IMR-90 (cell line): ENCODE data around the gene FBXW8. TPM values are rescaled to one million over a fixed set of nuclear protein-coding genes. Genes with fewer than 3 reads are reported as not detected.

Source experiments
- ATAC-seq: fragments of 200-7000 bp; cut with Tn5 transposase; 2 replicates; pipeline ENCODE4 v1.9.1; 2020; ENCODE audit warnings: low read depth, mild to moderate bottlenecking, moderate library complexity
- BruUV-seq: library from RNA; stranded (reverse); fragments of 400-500 nt; replicated peaks from 2 replicates; lab custom pipeline; 2021; lab: Mats Ljungman, UMichigan
- CTCF ChIA-PET: fragments of 300-600 bp; formaldehyde crosslinking; extraction: SDS; loops from one replicate; lab custom pipeline; 2021; ENCODE audit warnings: antibody characterized with exemption; lab: Yijun Ruan, JAX
- POLR2A ChIA-PET: fragments of 300-600 bp; sonication (Branson Sonifier 250); formaldehyde crosslinking; loops from one replicate; lab custom pipeline; 2022; ENCODE audit warnings: antibody characterized with exemption; ENCODE audit not compliant: unreplicated experiment; lab: Charles Lee
- DNase-seq: peaks from one replicate; pipeline ENCODE4 v3.0.0; 2013
- H2AFZ ChIP-seq: replicated peaks from 2 replicates; pipeline ENCODE3; 2013; ENCODE audit warnings: low read length, mild to moderate bottlenecking; ENCODE audit not compliant: poor library complexity
- H2AK5ac ChIP-seq: 2 replicates; pipeline ENCODE4 v1.6.1; 2013; ENCODE audit warnings: low read depth, low read length, inconsistent platforms
- H2AK9ac ChIP-seq: replicated peaks from 2 replicates; pipeline ENCODE3; 2013; ENCODE audit warnings: mild to moderate bottlenecking, low read depth, low read length, moderate library complexity; ENCODE audit not compliant: poor library complexity
- H2BK120ac ChIP-seq: 2 replicates; pipeline ENCODE4 v1.6.1; 2013; ENCODE audit warnings: low read depth, low read length, inconsistent platforms
- H2BK15ac ChIP-seq: 3 replicates; pipeline ENCODE4 v1.6.1; 2013; ENCODE audit warnings: low read depth, low read length, inconsistent platforms
- H2BK20ac ChIP-seq: 2 replicates; pipeline ENCODE4 v1.6.1; 2013; ENCODE audit warnings: low read depth, mild to moderate bottlenecking, inconsistent platforms, low read length, moderate library complexity
- H2BK5ac ChIP-seq: 2 replicates; pipeline ENCODE4 v1.6.1; 2013; ENCODE audit warnings: mild to moderate bottlenecking, low read depth, low read length, inconsistent platforms; ENCODE audit not compliant: poor library complexity, severe bottlenecking
- H3K14ac ChIP-seq: replicated peaks from 2 replicates; pipeline ENCODE4 v1.6.1; 2013; ENCODE audit warnings: low read depth, low read length, inconsistent platforms
- H3K18ac ChIP-seq: 2 replicates; pipeline ENCODE4 v1.6.1; 2013; ENCODE audit warnings: low read depth, low read length, control low read depth
- H3K23ac ChIP-seq: 2 replicates; pipeline ENCODE4 v1.6.1; 2013; ENCODE audit warnings: low read depth, low read length, inconsistent platforms
- H3K27ac ChIP-seq: 2 replicates; pipeline ENCODE4 v1.5.1; 2013; ENCODE audit warnings: mild to moderate bottlenecking, control low read depth, low read length; ENCODE audit not compliant: insufficient read depth
- H3K27me3 ChIP-seq: 2 replicates; pipeline ENCODE4 v1.6.1; 2013; ENCODE audit warnings: low read length; ENCODE audit not compliant: control insufficient read depth, insufficient read depth
- H3K36me3 ChIP-seq: 2 replicates; pipeline ENCODE4 v1.6.1; 2013; ENCODE audit warnings: low read length, mixed read lengths; ENCODE audit not compliant: control insufficient read depth, insufficient read depth
- H3K4ac ChIP-seq: 2 replicates; pipeline ENCODE4 v1.6.1; 2013; ENCODE audit warnings: low read depth, low read length, inconsistent platforms
- H3K4me1 ChIP-seq: 2 replicates; pipeline ENCODE4 v1.6.1; 2013; ENCODE audit warnings: low read length, mixed read lengths; ENCODE audit not compliant: control insufficient read depth, insufficient read depth
- H3K4me2 ChIP-seq: 2 replicates; pipeline ENCODE4 v1.6.1; 2013; ENCODE audit warnings: low read depth, mild to moderate bottlenecking, control low read depth, low read length, moderate library complexity
- H3K4me3 ChIP-seq: 2 replicates; pipeline ENCODE4 v1.5.1; 2013; ENCODE audit warnings: low read depth, mild to moderate bottlenecking, control low read depth, low read length, moderate library complexity; ENCODE audit not compliant: insufficient read depth
- H3K56ac ChIP-seq: 2 replicates; pipeline ENCODE4 v1.6.1; 2013; ENCODE audit warnings: low read length, inconsistent platforms; ENCODE audit not compliant: insufficient read depth; ENCODE audit errors: extremely low read depth
- H3K79me1 ChIP-seq, 2 experiments: 2 replicates each; pipeline ENCODE4 v1.6.1; 2013; ENCODE audit warnings: low read length in 2 of 2, inconsistent platforms in 1 of 2, low read depth in 1 of 2
- H3K9ac ChIP-seq: 2 replicates; pipeline ENCODE4 v1.6.1; 2013; ENCODE audit warnings: low read depth, low read length, control low read depth
- H3K9me1 ChIP-seq: 2 replicates; pipeline ENCODE4 v1.6.1; 2013; ENCODE audit warnings: low read length, inconsistent platforms; ENCODE audit not compliant: insufficient read depth
- H3K9me3 ChIP-seq: 2 replicates; pipeline ENCODE4 v1.6.1; 2013; ENCODE audit warnings: low read length; ENCODE audit not compliant: control insufficient read depth, insufficient read depth
- H4K20me1 ChIP-seq: 2 replicates; pipeline ENCODE4 v1.6.1; 2013; ENCODE audit warnings: low read length, inconsistent platforms; ENCODE audit not compliant: insufficient read depth
- H4K5ac ChIP-seq: 2 replicates; pipeline ENCODE4 v1.6.1; 2013; ENCODE audit warnings: mild to moderate bottlenecking, low read depth, low read length, control low read depth
- H4K8ac ChIP-seq, 2 experiments: 2 replicates each; pipeline ENCODE4 v1.6.1; 2013; ENCODE audit warnings: low read depth in 2 of 2, low read length in 2 of 2, control low read depth in 1 of 2, inconsistent platforms in 1 of 2
- H4K91ac ChIP-seq: 2 replicates; pipeline ENCODE4 v1.6.1; 2013; ENCODE audit warnings: low read depth, low read length, inconsistent platforms; ENCODE audit not compliant: insufficient read depth
- BHLHE40 ChIP-seq: fragments of 150-350 bp; IDR thresholded peaks from 2 replicates; pipeline ENCODE4 v1.6.1; 2016; ENCODE audit warnings: mild to moderate bottlenecking, low read depth, low read length
- CHD1 ChIP-seq: IDR thresholded peaks from 2 replicates; pipeline ENCODE4 v1.6.1; 2012; ENCODE audit warnings: low read depth, low read length, improper control_type of control experiment
- CTCF ChIP-seq: conservative IDR thresholded peaks from 2 replicates; pipeline ENCODE4 v1.5.1; 2012; ENCODE audit warnings: mild to moderate bottlenecking, low read depth, low read length, improper control_type of control experiment
- MAFK ChIP-seq: IDR thresholded peaks from 2 replicates; pipeline ENCODE4 v1.6.1; 2012; ENCODE audit warnings: low read depth, low read length, improper control_type of control experiment
- MAZ ChIP-seq: IDR thresholded peaks from 2 replicates; pipeline ENCODE4 v1.6.1; 2012; ENCODE audit warnings: low read depth, mild to moderate bottlenecking, low read length, improper control_type of control experiment, moderate library complexity, borderline replicate concordance
- MXI1 ChIP-seq: IDR thresholded peaks from 2 replicates; pipeline ENCODE4 v1.6.1; 2012; ENCODE audit warnings: low read depth, mild to moderate bottlenecking, low read length, moderate library complexity, borderline replicate concordance
- RFX5 ChIP-seq: IDR thresholded peaks from 2 replicates; pipeline ENCODE4 v1.8.0; 2012; ENCODE audit warnings: low read depth, mild to moderate bottlenecking, low read length, moderate library complexity
- SMC3 ChIP-seq: fragments of 150-350 bp; IDR thresholded peaks from 2 replicates; pipeline ENCODE4 v1.6.1; 2016; ENCODE audit warnings: low read depth, mild to moderate bottlenecking, antibody characterized with exemption, low read length, moderate library complexity
- WGBS, 2 experiments: methylation state at CpG; one replicate each; pipeline versions ENCODE4 v1.1.5 to v1.1.7; 2013; ENCODE audit warnings: missing lambda C conversion rate in 2 of 2; ENCODE audit not compliant: insufficient read length in 1 of 2; ENCODE audit errors: extremely low coverage in 2 of 2; 5-methylcytosine and 5-hydroxymethylcytosine counted together
- dilution Hi-C: fragments of 300-500 bp; cut with HindIII; formaldehyde crosslinking; loops from one replicate; pipeline ENCODE4 v1.14.3; 2018; ENCODE audit warnings: low sequenced_read_pairs; ENCODE audit not compliant: unreplicated experiment
- in situ Hi-C: fragments of 300-500 bp; cut with MboI; formaldehyde crosslinking; loops from 3 replicates; pipeline ENCODE4 v1.14.3; 2019; ENCODE audit warnings: low sequenced_read_pairs, inconsistent platforms, mixed read lengths
- intact Hi-C: fragments of 100-400 bp; cut with micrococcal nuclease; formaldehyde crosslinking; loops from 2 replicates; pipeline ENCODE4 v1.10.0; 2022
- polyA plus RNA-seq, 3 experiments: library from polyadenylated mRNA; depleted of rRNA; stranded (reverse); fragments of >200 nt; gene quantifications; 2 replicates each; pipeline ENCODE4 v1.2.3, GENCODE V29; 2012; ENCODE audit warnings: low replicate concordance in 1 of 3
- total RNA-seq: library from RNA; depleted of rRNA; stranded (reverse); fragments of >200 nt; gene quantifications from 2 replicates; pipeline ENCODE4 v1.2.3, GENCODE V29; 2012

Gene FBXW8
- total and polyA plus RNA-seq, 2 of the 4 experiments (the other 2 are of a cell fraction), result 20.3 to 25.8 TPM

- Histone ChIP-seq H2AK9ac (no peak overlapping the region), H3K27me3 (no peaks in the 10 kb centered on the region), H3K56ac (no peak overlapping the region), H3K9me3 (no peaks in the 10 kb centered on the region), H2BK5ac (no peak overlapping the region), H3K4me2 (no peak overlapping the region), H3K9me1 (no peaks in the 10 kb centered on the region), H3K36me3 (peaks cover 50% of the 10 kb centered on the region), H2BK20ac (no peak overlapping the region), H4K91ac (no peak overlapping the region), H2BK120ac (no peak overlapping the region), H4K8ac (no peak overlapping the region), H3K4ac (no peak overlapping the region), H2AK5ac (no peak overlapping the region), H3K4me1 (no peaks in the 10 kb centered on the region; the same call in 1 of the 2 replicates), H3K14ac (no peak overlapping the region), H3K27ac (no peak overlapping the region), H3K18ac (no peak overlapping the region), H4K20me1 (peaks cover 24% of the 10 kb centered on the region), H2BK15ac (no peak overlapping the region), H3K79me1 (peaks cover 0 to 16% of the 10 kb centered on the region in 2 experiments; a peak in 2 of 4 replicates), H2AFZ (no peak overlapping the region), H3K4me3 (no peak overlapping the region), H3K23ac (no peak overlapping the region), H3K9ac (no peak overlapping the region), H4K5ac (no peak overlapping the region)
- in situ Hi-C loops, result loop anchor here (25.0 kb wide), 1 partner anchor 810 kb away; no protein-coding TSS in a partner anchor
- dilution Hi-C loops, result no loop called here
- intact Hi-C loops, result loop anchor here (5.0 kb wide), 1 partner anchor 125 kb away; no protein-coding TSS in a partner anchor
- DNase-seq (no peak), ATAC-seq (no peak)
- ChIA-PET CTCF (no interaction called here), POLR2A (no interaction called here)
- BruUV-seq, result no TSS peak
- no peak for TF ChIP-seq BHLHE40
- no peak for TF ChIP-seq SMC3
- no peak for TF ChIP-seq CHD1
- no peak for TF ChIP-seq CTCF
- TF ChIP-seq MAZ, result no peak
- no peak for TF ChIP-seq MAFK
- TF ChIP-seq MXI1, result no peak
- TF ChIP-seq RFX5, result no peak
- 98% methylated on average over 5 of the region's 8 CpGs; no CpG with 5 or more reads in 1 of the 2 experiments for WGBS, 2 experiments
Measured at GRCh38 chr12:117026921-117027250, 116.1 kb downstream of the FBXW8 start.
